HEK293 (cell line): ENCODE results near the gene DENND6B.
A peak's percentile ranks its signal among the peaks of the same experiment; 100 is the strongest.

Experiments used
- BCL11B ChIP-seq: fragments of 450-650 bp; formaldehyde crosslinking; IDR thresholded peaks from 2 replicates; pipeline ENCODE4 v1.5.1; 2016; ENCODE audit warnings: low read depth, missing biosample characterization, missing genetic modification characterization
- KLF1 ChIP-seq: fragments of 450-650 bp; formaldehyde crosslinking; IDR thresholded peaks from 2 replicates; pipeline ENCODE4 v1.5.1; 2016; ENCODE audit warnings: missing biosample characterization, missing genetic modification characterization
- YY1 ChIP-seq: fragments of 450-650 bp; formaldehyde crosslinking; IDR thresholded peaks from 2 replicates; pipeline ENCODE4 v1.5.1; 2018; ENCODE audit warnings: missing biosample characterization, missing genetic modification characterization
- ZBTB20 ChIP-seq: fragments of 450-650 bp; formaldehyde crosslinking; IDR thresholded peaks from 2 replicates; pipeline ENCODE4 v1.5.1; 2016; ENCODE audit warnings: missing biosample characterization, missing genetic modification characterization
- ZFP37 ChIP-seq: fragments of 450-650 bp; formaldehyde crosslinking; IDR thresholded peaks from 2 replicates; pipeline ENCODE4 v1.5.1; 2016; ENCODE audit warnings: missing biosample characterization, missing genetic modification characterization
- ZNF48 ChIP-seq: fragments of 450-650 bp; formaldehyde crosslinking; IDR thresholded peaks from 2 replicates; pipeline ENCODE4 v1.5.1; 2016; ENCODE audit warnings: missing biosample characterization, missing genetic modification characterization
- TF ChIP-seq, protein P1 (sequence below): fragments of 450-650 bp; formaldehyde crosslinking; IDR thresholded peaks from 2 replicates; pipeline ENCODE4 v1.5.1; 2017; ENCODE audit warnings: missing biosample characterization, missing genetic modification characterization
- TF ChIP-seq, protein P2 (sequence below): fragments of 450-650 bp; formaldehyde crosslinking; IDR thresholded peaks from 2 replicates; pipeline ENCODE4 v1.5.1; 2016; ENCODE audit warnings: missing biosample characterization, missing genetic modification characterization
- TF ChIP-seq, protein P3 (sequence below): fragments of 450-650 bp; formaldehyde crosslinking; IDR thresholded peaks from 2 replicates; pipeline ENCODE4 v1.5.1; 2016; ENCODE audit warnings: missing biosample characterization, missing genetic modification characterization
- TF ChIP-seq, protein P4 (sequence below): fragments of 450-650 bp; formaldehyde crosslinking; IDR thresholded peaks from 2 replicates; pipeline ENCODE4 v1.5.1; 2016; ENCODE audit warnings: missing biosample characterization, missing genetic modification characterization
- TF ChIP-seq, protein P5 (sequence below): IDR thresholded peaks from 2 replicates; pipeline ENCODE4 v1.6.1; 2011; ENCODE audit warnings: mild to moderate bottlenecking, low read depth, low read length, borderline replicate concordance
- TF ChIP-seq, protein P6 (sequence below): sonication (generic); formaldehyde crosslinking; IDR thresholded peaks from 2 replicates; pipeline ENCODE4 v1.8.1; 2022; ENCODE audit warnings: mild to moderate bottlenecking, moderate library complexity, missing genetic modification reagents

DNA sequence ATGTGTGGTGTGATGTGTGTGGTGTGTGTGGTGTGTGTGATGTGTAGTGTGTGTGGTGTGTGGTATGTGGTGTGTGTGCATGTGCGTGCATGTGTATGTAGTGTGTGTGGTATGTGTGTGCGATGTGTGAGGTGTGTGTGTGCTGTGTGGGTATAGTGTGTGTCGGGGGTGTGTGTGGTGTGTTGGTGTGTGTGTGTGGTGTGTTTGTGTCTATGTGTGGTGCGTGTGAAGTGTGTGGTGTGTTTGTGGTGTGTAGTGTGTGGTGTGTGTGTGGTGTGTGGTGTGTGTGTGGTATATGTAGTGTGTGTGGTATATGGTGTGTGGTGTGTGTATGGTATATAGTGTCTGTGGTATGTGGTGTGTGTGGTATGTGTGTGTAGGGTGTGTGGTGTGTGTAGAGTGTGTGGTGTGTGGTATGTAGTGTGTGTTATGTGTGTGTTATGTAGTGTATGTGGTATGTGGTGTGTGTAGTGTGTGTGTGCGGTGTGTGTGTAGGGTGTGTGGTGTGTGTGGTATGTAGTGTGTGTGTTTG is 11.3 kb upstream of the DENND6B start:
- TF ChIP-seq, protein P1, sequence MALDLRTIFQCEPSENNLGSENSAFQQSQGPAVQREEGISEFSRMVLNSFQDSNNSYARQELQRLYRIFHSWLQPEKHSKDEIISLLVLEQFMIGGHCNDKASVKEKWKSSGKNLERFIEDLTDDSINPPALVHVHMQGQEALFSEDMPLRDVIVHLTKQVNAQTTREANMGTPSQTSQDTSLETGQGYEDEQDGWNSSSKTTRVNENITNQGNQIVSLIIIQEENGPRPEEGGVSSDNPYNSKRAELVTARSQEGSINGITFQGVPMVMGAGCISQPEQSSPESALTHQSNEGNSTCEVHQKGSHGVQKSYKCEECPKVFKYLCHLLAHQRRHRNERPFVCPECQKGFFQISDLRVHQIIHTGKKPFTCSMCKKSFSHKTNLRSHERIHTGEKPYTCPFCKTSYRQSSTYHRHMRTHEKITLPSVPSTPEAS (tag by site-specific recombination) = peak; percentile 26
- no peak for TF ChIP-seq ZFP37 (tag by site-specific recombination)
- TF ChIP-seq, protein P2, sequence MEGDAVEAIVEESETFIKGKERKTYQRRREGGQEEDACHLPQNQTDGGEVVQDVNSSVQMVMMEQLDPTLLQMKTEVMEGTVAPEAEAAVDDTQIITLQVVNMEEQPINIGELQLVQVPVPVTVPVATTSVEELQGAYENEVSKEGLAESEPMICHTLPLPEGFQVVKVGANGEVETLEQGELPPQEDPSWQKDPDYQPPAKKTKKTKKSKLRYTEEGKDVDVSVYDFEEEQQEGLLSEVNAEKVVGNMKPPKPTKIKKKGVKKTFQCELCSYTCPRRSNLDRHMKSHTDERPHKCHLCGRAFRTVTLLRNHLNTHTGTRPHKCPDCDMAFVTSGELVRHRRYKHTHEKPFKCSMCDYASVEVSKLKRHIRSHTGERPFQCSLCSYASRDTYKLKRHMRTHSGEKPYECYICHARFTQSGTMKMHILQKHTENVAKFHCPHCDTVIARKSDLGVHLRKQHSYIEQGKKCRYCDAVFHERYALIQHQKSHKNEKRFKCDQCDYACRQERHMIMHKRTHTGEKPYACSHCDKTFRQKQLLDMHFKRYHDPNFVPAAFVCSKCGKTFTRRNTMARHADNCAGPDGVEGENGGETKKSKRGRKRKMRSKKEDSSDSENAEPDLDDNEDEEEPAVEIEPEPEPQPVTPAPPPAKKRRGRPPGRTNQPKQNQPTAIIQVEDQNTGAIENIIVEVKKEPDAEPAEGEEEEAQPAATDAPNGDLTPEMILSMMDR (tag by site-specific recombination) = no peak
- TF ChIP-seq, protein P3, sequence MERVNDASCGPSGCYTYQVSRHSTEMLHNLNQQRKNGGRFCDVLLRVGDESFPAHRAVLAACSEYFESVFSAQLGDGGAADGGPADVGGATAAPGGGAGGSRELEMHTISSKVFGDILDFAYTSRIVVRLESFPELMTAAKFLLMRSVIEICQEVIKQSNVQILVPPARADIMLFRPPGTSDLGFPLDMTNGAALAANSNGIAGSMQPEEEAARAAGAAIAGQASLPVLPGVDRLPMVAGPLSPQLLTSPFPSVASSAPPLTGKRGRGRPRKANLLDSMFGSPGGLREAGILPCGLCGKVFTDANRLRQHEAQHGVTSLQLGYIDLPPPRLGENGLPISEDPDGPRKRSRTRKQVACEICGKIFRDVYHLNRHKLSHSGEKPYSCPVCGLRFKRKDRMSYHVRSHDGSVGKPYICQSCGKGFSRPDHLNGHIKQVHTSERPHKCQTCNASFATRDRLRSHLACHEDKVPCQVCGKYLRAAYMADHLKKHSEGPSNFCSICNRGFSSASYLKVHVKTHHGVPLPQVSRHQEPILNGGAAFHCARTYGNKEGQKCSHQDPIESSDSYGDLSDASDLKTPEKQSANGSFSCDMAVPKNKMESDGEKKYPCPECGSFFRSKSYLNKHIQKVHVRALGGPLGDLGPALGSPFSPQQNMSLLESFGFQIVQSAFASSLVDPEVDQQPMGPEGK (tag by site-specific recombination) = no peak
- TF ChIP-seq, protein P4, sequence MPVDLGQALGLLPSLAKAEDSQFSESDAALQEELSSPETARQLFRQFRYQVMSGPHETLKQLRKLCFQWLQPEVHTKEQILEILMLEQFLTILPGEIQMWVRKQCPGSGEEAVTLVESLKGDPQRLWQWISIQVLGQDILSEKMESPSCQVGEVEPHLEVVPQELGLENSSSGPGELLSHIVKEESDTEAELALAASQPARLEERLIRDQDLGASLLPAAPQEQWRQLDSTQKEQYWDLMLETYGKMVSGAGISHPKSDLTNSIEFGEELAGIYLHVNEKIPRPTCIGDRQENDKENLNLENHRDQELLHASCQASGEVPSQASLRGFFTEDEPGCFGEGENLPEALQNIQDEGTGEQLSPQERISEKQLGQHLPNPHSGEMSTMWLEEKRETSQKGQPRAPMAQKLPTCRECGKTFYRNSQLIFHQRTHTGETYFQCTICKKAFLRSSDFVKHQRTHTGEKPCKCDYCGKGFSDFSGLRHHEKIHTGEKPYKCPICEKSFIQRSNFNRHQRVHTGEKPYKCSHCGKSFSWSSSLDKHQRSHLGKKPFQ (tag by site-specific recombination) = peak; percentile 40; the same call in 1 of the 2 replicates
- TF ChIP-seq, protein P5, sequence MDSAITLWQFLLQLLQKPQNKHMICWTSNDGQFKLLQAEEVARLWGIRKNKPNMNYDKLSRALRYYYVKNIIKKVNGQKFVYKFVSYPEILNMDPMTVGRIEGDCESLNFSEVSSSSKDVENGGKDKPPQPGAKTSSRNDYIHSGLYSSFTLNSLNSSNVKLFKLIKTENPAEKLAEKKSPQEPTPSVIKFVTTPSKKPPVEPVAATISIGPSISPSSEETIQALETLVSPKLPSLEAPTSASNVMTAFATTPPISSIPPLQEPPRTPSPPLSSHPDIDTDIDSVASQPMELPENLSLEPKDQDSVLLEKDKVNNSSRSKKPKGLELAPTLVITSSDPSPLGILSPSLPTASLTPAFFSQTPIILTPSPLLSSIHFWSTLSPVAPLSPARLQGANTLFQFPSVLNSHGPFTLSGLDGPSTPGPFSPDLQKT = no peak
- TF ChIP-seq ZBTB20 = no peak
- TF ChIP-seq YY1 = no peak
- no peak for TF ChIP-seq BCL11B (tag by site-specific recombination)
- TF ChIP-seq KLF1 (tag by site-specific recombination) = no peak
- TF ChIP-seq, protein P6, sequence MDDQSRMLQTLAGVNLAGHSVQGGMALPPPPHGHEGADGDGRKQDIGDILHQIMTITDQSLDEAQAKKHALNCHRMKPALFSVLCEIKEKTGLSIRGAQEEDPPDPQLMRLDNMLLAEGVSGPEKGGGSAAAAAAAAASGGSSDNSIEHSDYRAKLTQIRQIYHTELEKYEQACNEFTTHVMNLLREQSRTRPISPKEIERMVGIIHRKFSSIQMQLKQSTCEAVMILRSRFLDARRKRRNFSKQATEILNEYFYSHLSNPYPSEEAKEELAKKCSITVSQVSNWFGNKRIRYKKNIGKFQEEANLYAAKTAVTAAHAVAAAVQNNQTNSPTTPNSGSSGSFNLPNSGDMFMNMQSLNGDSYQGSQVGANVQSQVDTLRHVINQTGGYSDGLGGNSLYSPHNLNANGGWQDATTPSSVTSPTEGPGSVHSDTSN (CRISPR knock-in tag) = no peak
- no peak for TF ChIP-seq ZNF48
